CD4-positive, alpha-beta T cell treated with Interferon gamma for 1 hour (primary cell): ENCODE results near the gene YIF1A.
"Not testable (repeated sequence)": the region's sequence is repeated elsewhere in the genome, so short reads cannot be mapped to it uniquely, and the experiment has no call there.

ENCODE experiments used
- DNase-seq: peaks from one replicate; pipeline ENCODE4 v3.0.0-alpha.2; 2020

Gene YIF1A

GRCh38 chr11:66267379-66268243 is 21.3 kb downstream of the YIF1A start:
- peak; percentile 85 for DNase-seq

DNA sequence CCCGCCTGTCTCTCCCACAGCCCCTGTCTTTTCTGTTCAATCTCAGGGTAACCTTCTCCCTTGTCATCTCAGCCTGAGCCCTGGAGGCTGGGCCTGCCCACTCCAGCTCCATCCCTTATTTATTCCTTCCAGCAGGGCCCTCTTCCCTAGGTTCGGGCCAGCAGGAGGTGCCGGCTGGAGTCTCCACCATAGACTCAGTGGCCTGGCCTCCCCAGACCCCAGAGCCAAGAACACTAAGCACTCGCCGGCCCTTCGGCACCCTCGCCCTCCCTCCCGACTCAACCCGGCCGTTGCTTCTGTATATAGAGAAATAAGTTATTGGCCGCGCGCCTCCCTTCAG is 21.9 kb downstream of the YIF1A start:
- DNase-seq: no peak

DNA sequence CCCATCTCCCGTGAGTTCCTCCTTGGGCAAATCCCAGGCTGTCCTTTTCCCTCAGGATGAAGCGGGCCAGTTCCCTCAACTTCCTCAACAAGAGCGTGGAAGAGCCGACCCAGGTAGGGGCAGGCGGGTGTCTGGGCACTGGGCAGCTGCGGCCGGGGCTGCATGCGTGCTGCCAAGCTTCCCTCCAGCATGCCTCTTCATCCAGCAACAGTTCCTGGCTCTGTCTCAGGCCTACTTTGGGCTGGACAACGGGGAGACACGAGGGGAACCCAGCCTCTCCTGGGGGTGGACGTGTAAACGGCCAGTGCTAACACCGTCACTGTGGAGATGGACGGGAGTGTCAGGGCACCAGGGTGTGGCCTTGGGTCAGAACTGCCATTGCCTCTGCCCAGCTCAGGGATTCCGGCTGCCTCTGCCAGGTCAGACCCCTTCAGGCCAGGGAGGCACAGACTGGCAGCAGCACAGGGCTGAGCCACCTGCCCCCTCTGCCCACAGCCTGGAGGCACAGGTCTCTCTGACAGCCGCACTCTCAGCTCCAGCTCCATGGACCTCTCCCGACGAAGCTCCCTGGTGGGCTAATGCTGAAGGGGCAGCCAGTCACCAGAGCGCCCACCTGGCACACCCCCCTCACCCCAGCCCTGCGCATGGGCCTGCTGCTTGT is 22.4 kb downstream of the YIF1A start:
- no peak for DNase-seq

- DNase-seq: no peak
Observed at GRCh38 chr11:66265531-66266377, 23.2 kb downstream of the YIF1A start.

DNA sequence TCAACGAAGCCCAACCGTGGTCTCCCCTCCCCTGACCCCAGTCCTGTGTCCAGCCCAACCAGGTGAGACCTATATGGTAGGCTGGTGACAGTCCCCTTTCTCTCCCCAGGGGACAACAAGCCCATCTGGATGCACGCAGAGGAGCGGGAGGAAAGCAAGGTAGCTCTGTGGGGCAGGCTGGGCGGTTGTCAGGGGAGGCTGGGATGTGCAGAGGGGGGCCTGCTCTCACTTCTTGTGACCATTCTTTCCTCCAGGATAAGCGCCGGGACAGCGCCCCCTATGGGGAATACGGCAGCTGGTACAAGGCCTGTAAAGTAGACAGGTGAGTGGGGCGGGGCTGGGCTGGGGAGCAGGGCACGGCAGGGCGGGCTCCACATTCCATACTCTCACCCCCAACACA is 24.0 kb downstream of the YIF1A start:
- peak; percentile 14 for DNase-seq

GRCh38 chr11:66264383-66264782 is 24.6 kb downstream of the YIF1A start:
- no peak for DNase-seq

DNA sequence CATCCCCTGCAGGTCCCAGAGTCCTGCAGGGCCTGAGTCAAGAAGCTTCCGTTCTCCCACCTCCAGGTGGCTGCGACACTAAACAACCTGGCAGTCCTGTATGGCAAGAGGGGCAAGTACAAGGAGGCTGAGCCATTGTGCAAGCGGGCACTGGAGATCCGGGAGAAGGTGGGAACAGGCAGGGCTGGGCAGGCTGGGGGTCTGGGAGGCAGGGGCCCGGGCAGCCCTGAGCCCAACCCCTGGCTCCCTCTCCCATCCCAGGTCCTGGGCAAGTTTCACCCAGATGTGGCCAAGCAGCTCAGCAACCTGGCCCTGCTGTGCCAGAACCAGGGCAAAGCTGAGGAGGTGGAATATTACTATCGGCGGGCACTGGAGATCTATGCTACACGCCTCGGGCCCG is 25.2 kb downstream of the YIF1A start:
- DNase-seq: no peak

- DNase-seq: no peak
Observed at GRCh38 chr11:66263231-66263630, 25.7 kb downstream of the YIF1A start.

DNA sequence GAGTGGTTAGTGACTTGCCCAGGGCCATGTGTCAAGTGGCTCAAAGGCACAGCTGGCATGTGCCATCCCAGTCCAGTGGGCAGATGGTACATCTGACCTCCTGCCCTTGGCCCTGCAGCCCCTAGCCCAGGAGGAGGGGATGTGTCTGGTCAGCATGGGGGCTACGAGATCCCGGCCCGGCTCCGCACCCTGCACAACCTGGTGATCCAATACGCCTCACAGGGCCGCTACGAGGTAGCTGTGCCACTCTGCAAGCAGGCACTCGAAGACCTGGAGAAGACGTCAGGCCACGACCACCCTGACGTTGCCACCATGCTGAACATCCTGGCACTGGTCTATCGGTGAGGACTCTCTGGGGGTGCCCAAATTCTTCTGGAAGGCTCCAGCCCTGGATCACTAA is 26.2 kb downstream of the YIF1A start:
- DNase-seq: no peak

DNA sequence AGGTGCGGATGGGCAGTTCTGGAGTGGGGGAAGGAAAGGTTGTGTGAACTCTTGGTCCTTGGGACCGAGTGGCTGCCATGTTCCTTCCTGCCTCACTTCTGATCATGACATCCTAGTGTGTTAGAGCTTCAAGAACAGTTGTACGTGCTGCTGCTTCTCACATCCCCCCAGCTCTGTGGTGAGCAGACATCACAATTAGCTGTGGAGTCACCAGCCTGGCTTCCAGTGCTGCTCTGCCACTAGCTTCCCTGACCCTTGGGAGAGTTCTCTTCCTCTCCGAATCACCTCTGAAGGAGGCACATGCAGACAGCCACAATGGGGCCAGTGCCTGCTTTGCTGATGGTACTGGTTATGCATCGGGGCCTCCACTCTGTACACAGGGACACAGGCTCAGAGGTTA is 26.8 kb downstream of the YIF1A start:
- no peak for DNase-seq

DNA sequence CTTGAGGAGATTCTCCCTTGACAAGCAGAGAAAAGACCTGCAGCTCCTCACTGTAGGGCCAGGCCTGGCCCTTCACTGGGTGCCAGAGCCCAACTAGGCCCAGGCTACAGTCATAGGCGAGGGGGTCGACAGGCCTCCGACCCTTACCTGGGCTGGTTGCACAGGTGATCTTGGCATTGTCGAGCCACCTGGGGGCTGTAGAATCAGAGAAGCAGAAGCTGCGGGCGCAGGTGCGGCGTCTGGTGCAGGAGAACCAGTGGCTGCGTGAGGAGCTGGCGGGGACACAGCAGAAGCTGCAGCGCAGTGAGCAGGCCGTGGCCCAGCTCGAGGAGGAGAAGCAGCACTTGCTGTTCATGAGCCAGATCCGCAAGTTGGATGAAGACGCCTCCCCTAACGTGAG is 27.4 kb downstream of the YIF1A start:
- no peak for DNase-seq

GRCh38 chr11:66259956-66260355 is 29.0 kb downstream of the YIF1A start:
- DNase-seq: no peak

DNA sequence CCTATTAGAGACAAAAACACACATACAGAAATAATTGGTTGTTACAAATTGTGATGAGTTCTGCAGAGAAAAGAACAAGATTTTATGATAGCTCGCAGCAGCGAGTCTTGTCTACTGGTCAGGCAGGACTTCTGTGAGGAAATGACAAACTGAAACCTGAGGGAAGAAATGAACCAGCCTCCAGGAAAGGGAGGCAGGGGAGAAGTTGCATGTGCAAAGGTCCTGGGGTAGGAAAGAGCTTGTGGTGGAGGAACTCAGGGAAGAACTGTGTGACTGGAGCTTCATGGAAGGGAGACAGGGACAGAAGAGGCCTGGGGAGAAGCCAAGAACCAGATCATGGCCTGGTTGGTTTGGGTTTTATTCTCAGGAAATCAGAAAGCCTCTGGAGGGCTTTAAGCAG is 29.7 kb downstream of the YIF1A start:
- DNase-seq: no peak

GRCh38 chr11:66258473-66258893 is 30.5 kb downstream of the YIF1A start:
- DNase-seq: no peak

- not testable (repeated sequence) for DNase-seq
Observed at GRCh38 chr11:66253081-66253480, 35.9 kb downstream of the YIF1A start.

DNA sequence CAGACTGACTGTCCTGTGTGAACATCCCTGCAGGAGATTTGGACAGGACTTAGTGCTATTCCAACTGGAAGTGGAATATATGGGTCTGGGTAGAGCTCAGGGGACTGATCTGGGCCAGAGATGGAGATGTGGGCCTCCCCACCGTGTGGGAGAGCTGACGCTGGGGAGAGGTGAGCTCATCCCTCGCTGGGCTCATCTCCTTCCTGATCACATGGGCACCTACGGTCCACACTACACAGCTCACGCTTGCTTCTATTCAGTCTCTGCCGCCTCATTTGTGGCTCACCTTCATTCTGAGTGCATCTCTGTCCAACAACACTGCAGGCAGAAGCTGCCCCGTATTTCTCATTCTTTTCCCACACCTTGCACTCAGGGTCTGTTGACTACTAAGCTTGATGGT is 37.1 kb downstream of the YIF1A start:
- DNase-seq: no peak

GRCh38 chr11:66248903-66249302 is 40.0 kb downstream of the YIF1A start:
- no peak for DNase-seq

GRCh38 chr11:66247801-66248200 is 41.1 kb downstream of the YIF1A start:
- DNase-seq: no peak

DNA sequence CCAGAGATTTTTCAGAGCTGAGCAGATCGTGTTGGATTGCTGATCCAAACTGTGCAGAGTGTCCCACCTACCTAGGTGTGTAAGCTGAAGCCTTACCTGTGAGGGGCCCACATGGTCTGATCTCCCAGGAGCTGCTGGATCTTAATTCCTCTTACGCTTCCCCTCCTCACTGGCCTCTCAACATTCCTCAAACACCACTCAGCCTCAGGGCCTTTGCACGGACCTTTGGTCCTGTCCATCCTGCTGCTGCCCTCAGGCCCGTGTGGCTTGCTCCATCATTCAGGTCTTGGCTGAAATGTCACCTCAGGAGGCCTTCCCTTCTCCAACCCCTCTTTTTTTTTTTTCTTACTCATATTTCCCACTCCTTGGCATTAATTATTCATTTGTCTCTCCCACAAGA is 41.6 kb downstream of the YIF1A start:
- DNase-seq: no peak

DNA sequence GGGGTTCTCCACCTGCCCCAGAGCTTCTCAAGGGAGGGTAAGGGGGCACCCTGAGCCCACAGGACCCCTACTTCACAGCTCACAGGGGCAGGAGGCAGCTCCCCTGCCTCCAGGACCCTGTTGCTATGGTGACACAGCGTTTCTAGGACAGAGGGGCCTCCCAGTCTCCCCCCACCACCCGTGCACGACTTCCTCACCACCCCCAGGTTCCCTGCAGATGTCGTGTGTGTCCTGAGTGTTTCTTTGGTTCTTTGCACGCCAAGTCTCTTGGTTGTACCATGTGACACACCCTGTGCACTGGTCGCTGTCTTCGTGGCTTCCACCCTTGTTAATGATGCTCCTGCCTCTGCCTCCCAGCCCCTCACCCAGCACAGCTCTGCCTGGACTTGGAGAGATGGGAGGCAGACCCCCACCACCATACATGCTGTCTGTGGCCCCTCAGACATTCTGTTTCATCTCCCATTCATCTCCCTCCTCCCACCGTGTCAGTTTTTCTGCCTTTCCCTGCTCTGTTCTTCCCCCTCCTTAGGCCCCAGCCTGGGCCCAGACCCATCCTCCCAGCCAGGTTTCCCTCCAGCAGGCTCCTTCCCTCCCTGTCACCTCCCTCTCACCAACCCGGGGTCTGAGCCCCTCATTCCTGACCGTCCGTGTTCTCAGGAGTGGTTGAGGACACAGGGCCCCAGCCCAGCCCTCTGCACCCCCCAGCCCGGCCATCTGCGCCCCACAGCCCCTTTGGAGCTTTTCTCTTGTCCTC is 45.0 kb downstream of the YIF1A start:
- no peak for DNase-seq

GRCh38 chr11:66242095-66242765 is 46.7 kb downstream of the YIF1A start:
- DNase-seq: no peak

- no peak for DNase-seq
Observed at GRCh38 chr11:66240781-66241136, 48.2 kb downstream of the YIF1A start.
